CD4-positive, alpha-beta T cell treated with Interleukin-15 for 1 hour (primary cell): ENCODE data around the gene NFIC.

Experiments
- DNase-seq: peaks from one replicate; pipeline ENCODE4 v3.0.0-alpha.2; 2020

Gene NFIC

GRCh38 chr19:3455393-3455955 is 89.1 kb downstream of the NFIC start:
- DNase-seq = no peak

GRCh38 chr19:3455960-3456601 is 89.7 kb downstream of the NFIC start:
- DNase-seq = no peak

GRCh38 chr19:3456925-3457527 is 90.6 kb downstream of the NFIC start:
- DNase-seq = no peak

GRCh38 chr19:3457528-3458228 is 91.3 kb downstream of the NFIC start:
- no peak for DNase-seq

GRCh38 chr19:3458229-3459088 is 92.1 kb downstream of the NFIC start:
- DNase-seq = no peak

GRCh38 chr19:3459089-3459881 is 92.9 kb downstream of the NFIC start:
- no peak for DNase-seq

- no peak for DNase-seq
Observed at GRCh38 chr19:3459965-3460582, 93.7 kb downstream of the NFIC start.

- DNase-seq = no peak
Observed at GRCh38 chr19:3462991-3463713, 96.8 kb downstream of the NFIC start.

- no peak for DNase-seq
Observed at GRCh38 chr19:3463714-3464586, 97.6 kb downstream of the NFIC start.

GRCh38 chr19:3464587-3465235 is 98.3 kb downstream of the NFIC start:
- no peak for DNase-seq

- no peak for DNase-seq
Observed at GRCh38 chr19:3465552-3465951, 99.2 kb downstream of the NFIC start.

- no peak for DNase-seq
Observed at GRCh38 chr19:3466635-3467034, 100.3 kb downstream of the NFIC start.

- DNase-seq = no peak
Observed at GRCh38 chr19:3467437-3468198, 101.2 kb downstream of the NFIC start.

- no peak for DNase-seq
Observed at GRCh38 chr19:3468211-3468610, 101.8 kb downstream of the NFIC start.

GRCh38 chr19:3469638-3470499 is 103.5 kb downstream of the NFIC start:
- no peak for DNase-seq

- DNase-seq = no peak
Observed at GRCh38 chr19:3470500-3471128, 104.2 kb downstream of the NFIC start.
